Mesothelial cell of epicardium (in vitro differentiated cells): ENCODE measurements around the gene SMAGP. TPM values are rescaled to one million over a fixed set of nuclear protein-coding genes. Genes with fewer than 3 reads are reported as not detected.
"Not testable (repeated sequence)": the region's sequence is repeated elsewhere in the genome, so short reads cannot be mapped to it uniquely, and the experiment has no call there.

Experiments
- DNase-seq, 2 experiments: peaks; one replicate each; pipeline ENCODE4 v3.0.0; 2021; ENCODE audit warnings: low spot score in 2 of 2; ENCODE audit not compliant: unreplicated experiment in 2 of 2
- H3K27ac Mint-ChIP-seq: 2 replicates; pipeline ENCODE4 v1.8.0; 2021; ENCODE audit warnings: mixed read lengths
- H3K27me3 Mint-ChIP-seq: 2 replicates; pipeline ENCODE4 v1.8.0; 2021; ENCODE audit warnings: low read depth, mixed read lengths
- H3K36me3 Mint-ChIP-seq: 2 replicates; pipeline ENCODE4 v1.8.0; 2021; ENCODE audit warnings: mixed read lengths
- H3K4me1 Mint-ChIP-seq: 2 replicates; pipeline ENCODE4 v1.8.0; 2021; ENCODE audit warnings: mixed read lengths
- H3K4me3 Mint-ChIP-seq: 2 replicates; pipeline ENCODE4 v1.8.0; 2021; ENCODE audit warnings: mild to moderate bottlenecking, moderate library complexity, mixed read lengths
- H3K9me3 Mint-ChIP-seq: 2 replicates; pipeline ENCODE4 v1.8.0; 2021; ENCODE audit warnings: mixed read lengths
- CTCF ChIP-seq: fragments of 200-600 bp; sonication (generic); IDR thresholded peaks from one replicate; pipeline ENCODE4 v1.5.0; 2021; ENCODE audit warnings: antibody characterized with exemption; ENCODE audit not compliant: unreplicated experiment
- total RNA-seq: library from RNA; stranded (reverse); gene quantifications from 3 replicates; pipeline ENCODE4 v1.2.1, GENCODE V29; 2021

SMAGP gene
- total RNA-seq, 1 donor from 2014 or later: 21.5 TPM

- TF ChIP-seq CTCF: no peak
- no peak overlapping the region for H3K4me3 Mint-ChIP-seq
- H3K9me3 Mint-ChIP-seq: no peaks in the 10 kb centered on the region
- no peaks in the 10 kb centered on the region for H3K36me3 Mint-ChIP-seq
- no peak overlapping the region for H3K27ac Mint-ChIP-seq
- DNase-seq: no peak
- H3K4me1 Mint-ChIP-seq: no peaks in the 10 kb centered on the region
- H3K27me3 Mint-ChIP-seq: no peaks in the 10 kb centered on the region
These were observed 11.1 kb upstream of the SMAGP start for GRCh38 chr12:51281202-51281924.

- Mint-ChIP-seq H3K27me3 (no peaks in the 10 kb centered on the region), H3K4me1 (peaks cover 6% of the 10 kb centered on the region), H3K27ac (no peak overlapping the region), H3K9me3 (no peaks in the 10 kb centered on the region), H3K36me3 (no peaks in the 10 kb centered on the region), H3K4me3 (no peak overlapping the region)
- no peak for DNase-seq
- TF ChIP-seq CTCF: no peak
These were observed 4.9 kb upstream of the SMAGP start for GRCh38 chr12:51275088-51275487.

- not testable (repeated sequence) for DNase-seq, H3K4me3 Mint-ChIP-seq, H3K36me3 Mint-ChIP-seq, H3K27ac Mint-ChIP-seq, H3K9me3 Mint-ChIP-seq, H3K27me3 Mint-ChIP-seq
- peaks cover 19% of the 10 kb centered on the region for H3K4me1 Mint-ChIP-seq
These were observed 2.6 kb upstream of the SMAGP start for GRCh38 chr12:51272810-51273209.

- Mint-ChIP-seq H3K4me1 (peaks cover 24% of the 10 kb centered on the region), H3K9me3 (no peaks in the 10 kb centered on the region), H3K27ac (peak overlapping the region; percentile 92), H3K27me3 (no peaks in the 10 kb centered on the region), H3K36me3 (no peaks in the 10 kb centered on the region), H3K4me3 (peak overlapping the region; percentile 88)
- no peak for TF ChIP-seq CTCF
- no peak for DNase-seq
These were observed 820 bp upstream of the SMAGP start for GRCh38 chr12:51270951-51271518.

GRCh38 chr12:51269174-51270066 is 795 bp downstream of the SMAGP start:
- Mint-ChIP-seq H3K36me3 (peaks cover 7% of the 10 kb centered on the region), H3K9me3 (no peaks in the 10 kb centered on the region), H3K27ac (peak overlapping the region; percentile 88), H3K27me3 (no peaks in the 10 kb centered on the region), H3K4me1 (peaks cover 27% of the 10 kb centered on the region), H3K4me3 (peak overlapping the region; percentile 74)
- peak in 1 of 2 experiments; percentile 47 for DNase-seq
- no peak for TF ChIP-seq CTCF

GRCh38 chr12:51265024-51265423 is 5.2 kb downstream of the SMAGP start:
- Mint-ChIP-seq H3K36me3 (peaks cover 7% of the 10 kb centered on the region), H3K4me3 (no peak overlapping the region), H3K27me3 (no peaks in the 10 kb centered on the region), H3K9me3 (no peaks in the 10 kb centered on the region), H3K27ac (no peak overlapping the region), H3K4me1 (peaks cover 22% of the 10 kb centered on the region)
- DNase-seq: no peak
- no peak for TF ChIP-seq CTCF
